Measurements from ENCODE around the gene ZNF580. TPM values are rescaled to one million over a fixed set of nuclear protein-coding genes. Genes with fewer than 3 reads are reported as not detected.

The ZNF580 gene
- total and polyA plus RNA-seq, 9 of the 15 experiments (the other 6 are each of a cell fraction or from before 2014, with no cell fraction given) = 2.3 to 47.4 (median 6.0) TPM

- TF ChIP-seq POLR3A (IDR thresholded peaks at IDR 0.05; ENCODE audit: borderline replicate concordance, extremely low read depth, insufficient read depth, insufficient read length) = no peak
- no peak for TF ChIP-seq FOXJ3 (CRISPR knock-in tag; IDR thresholded peaks at IDR 0.05)
- TF ChIP-seq, protein P1, sequence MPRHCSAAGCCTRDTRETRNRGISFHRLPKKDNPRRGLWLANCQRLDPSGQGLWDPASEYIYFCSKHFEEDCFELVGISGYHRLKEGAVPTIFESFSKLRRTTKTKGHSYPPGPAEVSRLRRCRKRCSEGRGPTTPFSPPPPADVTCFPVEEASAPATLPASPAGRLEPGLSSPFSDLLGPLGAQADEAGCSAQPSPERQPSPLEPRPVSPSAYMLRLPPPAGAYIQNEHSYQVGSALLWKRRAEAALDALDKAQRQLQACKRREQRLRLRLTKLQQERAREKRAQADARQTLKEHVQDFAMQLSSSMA (CRISPR knock-in tag; IDR thresholded peaks at IDR 0.05) = peak; percentile 38; the same call in 1 of the 2 replicates
- no peak for TF ChIP-seq ESRRB (CRISPR knock-in tag; IDR thresholded peaks at IDR 0.05; ENCODE audit: borderline replicate concordance)
- no peak for TF ChIP-seq ZC3H4 (CRISPR knock-in tag; IDR thresholded peaks at IDR 0.05; ENCODE audit: borderline replicate concordance)
- peak; percentile 82 to 83; a peak in 2 of 4 replicates for TF ChIP-seq ETV6 (IDR thresholded peaks at IDR 0.05; ENCODE audit: borderline replicate concordance in 1 of 2, low read depth in 2 of 2, low read length in 1 of 2)
- TF ChIP-seq ETV6 (CRISPR knock-in tag; IDR thresholded peaks at IDR 0.05; ENCODE audit: borderline replicate concordance) = no peak
- TF ChIP-seq TBP (optimal IDR thresholded peaks at IDR 0.05; ENCODE audit: low read depth, low read length) = peak; percentile 8
- TF ChIP-seq ZNF408 (CRISPR knock-in tag; IDR thresholded peaks at IDR 0.05; ENCODE audit: low read depth) = no peak
- peak; percentile 39; the same call in 1 of the 2 replicates for TF ChIP-seq NCOA1 (IDR thresholded peaks at IDR 0.05; ENCODE audit: low read depth)
- peak in 1 of 2 experiments; percentile 92; a peak in 2 of 4 replicates for TF ChIP-seq NONO (IDR thresholded peaks at IDR 0.05; ENCODE audit: low read depth in 2 of 2, low read length in 1 of 2)
- TF ChIP-seq CAMTA2 (CRISPR knock-in tag; conservative IDR thresholded peaks at IDR 0.05) = no peak
- TF ChIP-seq TRIM28 (IDR thresholded peaks at IDR 0.05) = no peak; the same call in 1 of the 2 replicates
- TF ChIP-seq, protein P2, sequence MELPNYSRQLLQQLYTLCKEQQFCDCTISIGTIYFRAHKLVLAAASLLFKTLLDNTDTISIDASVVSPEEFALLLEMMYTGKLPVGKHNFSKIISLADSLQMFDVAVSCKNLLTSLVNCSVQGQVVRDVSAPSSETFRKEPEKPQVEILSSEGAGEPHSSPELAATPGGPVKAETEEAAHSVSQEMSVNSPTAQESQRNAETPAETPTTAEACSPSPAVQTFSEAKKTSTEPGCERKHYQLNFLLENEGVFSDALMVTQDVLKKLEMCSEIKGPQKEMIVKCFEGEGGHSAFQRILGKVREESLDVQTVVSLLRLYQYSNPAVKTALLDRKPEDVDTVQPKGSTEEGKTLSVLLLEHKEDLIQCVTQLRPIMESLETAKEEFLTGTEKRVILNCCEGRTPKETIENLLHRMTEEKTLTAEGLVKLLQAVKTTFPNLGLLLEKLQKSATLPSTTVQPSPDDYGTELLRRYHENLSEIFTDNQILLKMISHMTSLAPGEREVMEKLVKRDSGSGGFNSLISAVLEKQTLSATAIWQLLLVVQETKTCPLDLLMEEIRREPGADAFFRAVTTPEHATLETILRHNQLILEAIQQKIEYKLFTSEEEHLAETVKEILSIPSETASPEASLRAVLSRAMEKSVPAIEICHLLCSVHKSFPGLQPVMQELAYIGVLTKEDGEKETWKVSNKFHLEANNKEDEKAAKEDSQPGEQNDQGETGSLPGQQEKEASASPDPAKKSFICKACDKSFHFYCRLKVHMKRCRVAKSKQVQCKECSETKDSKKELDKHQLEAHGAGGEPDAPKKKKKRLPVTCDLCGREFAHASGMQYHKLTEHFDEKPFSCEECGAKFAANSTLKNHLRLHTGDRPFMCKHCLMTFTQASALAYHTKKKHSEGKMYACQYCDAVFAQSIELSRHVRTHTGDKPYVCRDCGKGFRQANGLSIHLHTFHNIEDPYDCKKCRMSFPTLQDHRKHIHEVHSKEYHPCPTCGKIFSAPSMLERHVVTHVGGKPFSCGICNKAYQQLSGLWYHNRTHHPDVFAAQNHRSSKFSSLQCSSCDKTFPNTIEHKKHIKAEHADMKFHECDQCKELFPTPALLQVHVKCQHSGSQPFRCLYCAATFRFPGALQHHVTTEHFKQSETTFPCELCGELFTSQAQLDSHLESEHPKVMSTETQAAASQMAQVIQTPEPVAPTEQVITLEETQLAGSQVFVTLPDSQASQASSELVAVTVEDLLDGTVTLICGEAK (IDR thresholded peaks at IDR 0.05) = peak; percentile 99
- TF ChIP-seq, protein P2 (CRISPR knock-in tag; IDR thresholded peaks at IDR 0.05) = no peak
- no peak for TF ChIP-seq MIER1 (IDR thresholded peaks at IDR 0.05; ENCODE audit: low read depth)
These were observed 34.2 kb downstream of the ZNF580 start, which contains the start of gene EPN1 (continued) for GRCh38 chr19:55674841-55675660.
